Globus pallidus (tissue), 1 donor: Measurements from ENCODE around the gene LAMA2.

Experiments used
- DNase-seq: peaks from one replicate; pipeline ENCODE4 v3.0.0-alpha.2; 2015; ENCODE audit warnings: low spot score

LAMA2 gene

DNA sequence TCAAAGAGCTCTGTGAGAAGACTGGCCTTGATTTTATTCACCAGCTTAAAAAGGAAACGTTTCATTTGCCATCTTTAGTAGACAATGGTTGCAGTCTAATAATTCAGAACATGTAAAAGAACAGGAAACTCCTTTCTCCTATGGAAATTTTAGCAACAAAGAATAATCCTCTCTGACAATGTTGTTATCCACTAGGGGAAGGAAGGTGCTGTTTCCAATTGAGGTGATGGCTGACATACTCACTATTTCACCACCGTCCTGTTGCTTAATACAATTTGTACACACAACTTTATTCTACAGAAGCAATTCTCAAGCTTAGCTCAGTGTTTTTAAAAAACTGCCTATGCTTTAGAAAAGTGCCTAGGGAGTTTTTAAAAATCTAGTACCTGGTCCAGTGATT lies 634.4 kb downstream of the LAMA2 start:
- DNase-seq: no peak

- no peak for DNase-seq
These were observed 636.8 kb downstream of the LAMA2 start for GRCh38 chr6:129519750-129520149.

- no peak for DNase-seq
These were observed 639.0 kb downstream of the LAMA2 start for GRCh38 chr6:129521946-129522345.

- DNase-seq: no peak
These were observed 640.9 kb downstream of the LAMA2 start for GRCh38 chr6:129523816-129524215.

- no peak for DNase-seq
These were observed 642.1 kb downstream of the LAMA2 start for GRCh38 chr6:129525055-129525454.

DNA sequence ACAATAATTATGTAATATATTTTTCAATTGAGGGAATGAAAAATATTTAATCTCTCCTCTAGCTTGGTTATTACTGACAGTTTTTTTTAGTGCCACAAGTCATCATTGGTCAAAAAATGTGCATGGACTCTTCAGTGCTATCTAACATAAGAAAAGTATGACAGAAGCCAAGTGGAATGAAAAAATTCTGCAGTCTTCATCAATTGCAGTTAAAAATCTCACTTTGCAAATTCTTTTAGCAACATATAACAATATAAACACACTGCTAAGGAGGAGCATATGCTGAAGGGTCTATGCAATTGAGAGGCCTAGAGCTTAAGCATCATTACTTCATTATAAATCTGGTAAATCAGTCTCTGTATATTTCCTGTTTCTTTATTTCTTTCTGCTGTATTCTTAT lies 652.0 kb downstream of the LAMA2 start:
- no peak for DNase-seq

GRCh38 chr6:129536271-129536670 lies 653.3 kb downstream of the LAMA2 start:
- no peak for DNase-seq

GRCh38 chr6:129539032-129539431 lies 656.1 kb downstream of the LAMA2 start:
- no peak for DNase-seq

DNA sequence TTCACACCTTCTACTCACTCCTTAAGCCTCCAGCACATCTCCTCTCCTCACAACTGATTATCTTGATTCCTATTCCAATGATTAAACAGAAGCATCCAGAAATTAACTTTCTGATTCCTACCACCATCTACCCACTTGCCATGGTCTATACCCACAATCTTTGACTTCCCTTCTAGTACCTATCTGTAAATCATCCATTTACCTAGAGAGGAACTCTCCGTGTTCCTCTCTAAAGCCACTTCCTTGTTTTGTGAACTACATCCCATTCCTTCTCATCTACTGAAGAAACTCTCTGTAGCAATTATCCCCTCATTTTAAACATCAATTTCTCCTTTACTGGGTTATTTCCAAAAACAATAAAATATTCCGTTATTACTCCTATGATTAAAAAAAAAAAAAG lies 659.8 kb downstream of the LAMA2 start:
- DNase-seq: no peak

- DNase-seq: no peak
These were observed 661.0 kb downstream of the LAMA2 start for GRCh38 chr6:129543981-129544380.

- no peak for DNase-seq
These were observed 662.1 kb downstream of the LAMA2 start for GRCh38 chr6:129544892-129545612.

- no peak for DNase-seq
These were observed 663.8 kb downstream of the LAMA2 start for GRCh38 chr6:129546702-129547101.

DNA sequence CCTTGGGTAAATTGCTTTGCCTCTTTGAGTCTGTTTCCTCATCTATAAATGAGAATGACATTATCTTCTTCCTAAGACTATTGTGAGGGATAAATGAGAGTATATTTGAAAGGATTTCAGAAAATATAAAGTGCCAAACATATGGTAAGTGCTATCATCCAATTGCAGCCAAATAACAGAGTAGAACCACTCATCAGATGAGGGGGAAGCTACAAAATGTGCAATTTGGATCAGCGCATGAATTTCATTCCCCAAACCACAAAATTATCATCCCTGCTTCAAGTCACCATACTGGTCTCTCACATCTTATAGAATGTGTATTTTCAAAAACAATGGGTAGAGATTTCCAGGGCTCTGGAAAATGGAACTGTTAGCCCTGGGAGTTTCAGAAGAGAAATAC lies 668.5 kb downstream of the LAMA2 start:
- DNase-seq: no peak

GRCh38 chr6:129552413-129552812 lies 669.5 kb downstream of the LAMA2 start:
- no peak for DNase-seq

DNA sequence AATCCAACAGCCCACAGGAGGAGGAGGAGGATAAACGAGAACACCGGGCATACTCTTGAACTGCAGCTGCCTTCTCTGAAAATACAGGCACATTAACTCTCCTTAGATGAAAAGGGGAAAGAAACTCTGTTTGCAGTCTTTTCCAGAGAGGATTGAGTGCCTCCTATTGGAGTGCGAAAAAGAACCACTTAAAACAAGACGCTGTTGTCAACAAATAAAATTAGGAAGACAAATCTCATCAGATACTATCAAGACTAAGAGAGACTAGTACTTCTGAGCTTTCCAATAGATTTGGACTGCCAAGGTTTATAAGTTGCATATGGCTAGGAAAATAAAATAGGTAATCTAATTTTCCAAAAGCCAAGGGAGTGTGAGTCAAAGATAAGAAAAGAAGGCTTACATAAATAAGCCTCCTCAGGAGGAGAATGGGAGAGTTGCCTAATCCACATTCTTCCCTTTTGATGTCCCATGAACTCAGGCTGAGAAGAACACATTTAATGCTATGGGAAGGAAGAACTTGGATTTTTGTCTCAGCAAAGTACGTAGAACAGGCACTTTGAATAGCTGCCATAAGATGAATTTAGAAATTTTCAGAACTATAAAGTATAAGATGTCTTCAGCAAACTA lies 672.4 kb downstream of the LAMA2 start:
- no peak for DNase-seq

- DNase-seq: no peak
These were observed 675.3 kb downstream of the LAMA2 start for GRCh38 chr6:129558248-129558647.

DNA sequence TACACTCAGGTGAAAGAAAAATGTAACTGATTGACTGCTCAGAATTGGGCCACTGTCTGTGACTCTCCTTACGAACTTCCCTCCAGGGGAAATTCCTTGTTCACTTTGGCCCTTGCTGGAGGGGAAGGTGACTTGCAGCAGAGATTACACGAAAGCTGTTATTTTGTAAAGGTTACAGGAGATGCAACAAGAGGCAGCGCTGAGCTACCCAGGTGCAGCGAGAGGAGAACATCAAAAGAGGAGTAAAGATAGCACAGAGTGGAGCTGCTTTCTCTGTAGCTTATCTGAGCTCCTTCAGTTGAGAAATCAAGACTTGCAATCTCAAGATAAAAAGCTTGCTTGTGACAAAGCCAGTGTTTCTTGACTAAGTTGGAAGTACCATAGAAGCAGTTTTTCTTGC lies 682.4 kb downstream of the LAMA2 start:
- DNase-seq: no peak

DNA sequence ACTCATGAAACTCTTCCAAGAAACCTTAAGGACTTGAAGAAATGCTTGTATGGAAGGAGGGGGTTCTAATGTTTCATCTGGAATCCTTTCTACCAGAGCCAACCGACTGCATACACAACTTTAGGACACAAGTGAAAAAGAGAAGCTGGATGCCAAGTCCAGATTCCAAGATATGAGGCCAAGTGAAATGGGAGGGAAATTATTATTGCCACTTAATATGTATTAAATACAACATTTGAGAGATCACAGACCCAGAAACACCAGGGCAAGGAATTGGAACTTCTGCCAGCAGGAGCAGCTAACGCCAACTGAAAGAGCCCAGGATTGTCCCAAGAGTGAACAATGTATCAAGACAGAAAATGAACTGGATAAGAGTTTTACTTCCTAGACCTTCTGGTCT lies 682.9 kb downstream of the LAMA2 start:
- no peak for DNase-seq
